HG03565 (cell line): Measurements from ENCODE around the gene ANKFY1.
"Not testable (repeated sequence)": the region's sequence is repeated elsewhere in the genome, so short reads cannot be mapped to it uniquely, and the experiment has no call there.

Experiments used
- ATAC-seq: cut with Tn5 transposase; IDR thresholded peaks from one replicate; pipeline ENCODE4 v1.9.1; 2021; ENCODE audit warnings: mild to moderate bottlenecking, moderate library complexity; ENCODE audit not compliant: unreplicated experiment

Gene ANKFY1

DNA sequence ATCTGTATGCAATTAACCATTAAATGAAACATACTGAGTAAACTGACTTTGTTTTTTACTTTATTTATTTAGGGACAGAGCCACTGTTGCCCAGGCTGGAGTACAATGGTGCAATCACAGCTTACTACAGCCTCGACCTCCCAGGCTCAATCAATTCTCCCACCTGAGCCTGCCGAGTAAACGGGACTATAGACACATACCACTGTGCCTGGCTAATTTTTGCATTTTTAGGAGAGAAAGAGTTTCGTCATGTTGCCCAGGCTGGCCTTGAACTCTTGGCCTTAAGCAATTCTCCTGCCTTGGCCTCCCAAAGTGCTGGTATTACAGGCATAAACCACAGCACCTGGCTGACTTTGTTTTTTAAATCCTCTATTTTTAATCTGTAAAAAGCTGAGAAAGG lies 42.6 kb downstream of the ANKFY1 start:
- ATAC-seq = no peak

DNA sequence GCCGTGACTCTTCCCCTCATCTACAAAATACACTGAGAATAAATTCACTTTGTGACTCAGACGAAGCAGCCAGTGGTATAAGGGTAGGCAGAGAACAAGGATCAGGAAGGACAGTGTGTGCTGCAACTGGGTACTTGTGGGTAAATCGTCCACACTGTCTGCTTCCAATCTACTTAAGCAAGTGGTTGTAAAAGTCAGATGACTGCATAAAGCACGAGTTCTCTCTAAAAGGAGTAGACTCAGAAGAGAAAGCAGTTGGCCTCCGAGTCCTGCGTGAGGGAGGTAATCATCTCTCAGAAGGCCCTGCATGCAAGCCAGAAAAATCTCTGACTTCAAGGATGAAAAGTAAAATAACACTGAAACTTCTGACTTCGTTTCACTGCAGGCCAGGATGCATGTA lies 43.1 kb downstream of the ANKFY1 start:
- ATAC-seq = no peak

DNA sequence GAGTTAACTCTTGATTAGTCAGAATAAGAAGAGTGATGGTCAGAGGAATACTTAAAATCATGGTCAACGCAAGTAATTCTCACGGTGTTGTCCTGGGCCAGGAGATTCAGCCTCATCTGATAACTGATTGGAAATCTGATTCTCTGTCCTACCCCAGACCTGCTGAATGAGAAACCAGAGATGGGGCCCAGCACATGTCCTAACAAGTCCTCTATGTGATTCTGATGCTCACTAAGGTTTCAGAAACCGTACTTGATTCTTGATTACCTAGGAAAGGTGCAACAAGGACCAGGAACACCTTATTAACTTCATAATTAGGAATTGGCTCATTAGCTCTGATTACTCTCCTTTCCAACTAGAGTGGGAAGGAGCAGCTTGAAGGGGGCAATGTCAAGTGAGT lies 44.5 kb downstream of the ANKFY1 start:
- ATAC-seq = no peak

DNA sequence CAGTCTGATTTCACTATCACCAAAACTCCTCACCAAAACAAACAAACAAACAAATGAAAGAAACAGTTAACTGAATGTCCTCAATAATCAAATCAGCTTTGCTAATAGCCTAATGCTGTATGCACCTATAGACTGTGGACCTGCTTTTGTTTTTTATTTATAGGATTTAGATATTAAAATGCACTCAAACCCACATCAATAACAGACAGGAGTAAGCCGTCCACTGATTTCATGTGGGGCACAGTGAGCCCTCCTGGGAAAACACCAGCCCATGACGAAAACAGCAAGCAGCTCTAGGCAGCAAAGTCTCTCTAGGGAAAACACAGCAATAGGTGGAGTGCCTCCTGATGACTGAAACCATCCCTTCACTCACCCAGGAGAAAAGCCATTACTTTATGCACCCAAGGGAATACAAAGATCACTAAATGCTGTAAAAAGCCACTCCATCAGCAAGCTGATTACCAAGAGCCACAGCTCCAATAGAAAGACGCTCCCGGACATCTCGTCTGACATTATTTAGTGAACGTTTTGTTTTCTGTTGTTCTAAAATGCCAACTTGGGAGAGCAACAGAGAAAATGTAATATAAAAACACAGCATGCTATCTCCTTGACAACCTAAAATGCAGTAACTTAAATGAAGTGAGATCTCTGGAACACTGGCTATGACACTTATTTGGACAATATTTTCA lies 47.8 kb downstream of the ANKFY1 start:
- ATAC-seq = no peak

DNA sequence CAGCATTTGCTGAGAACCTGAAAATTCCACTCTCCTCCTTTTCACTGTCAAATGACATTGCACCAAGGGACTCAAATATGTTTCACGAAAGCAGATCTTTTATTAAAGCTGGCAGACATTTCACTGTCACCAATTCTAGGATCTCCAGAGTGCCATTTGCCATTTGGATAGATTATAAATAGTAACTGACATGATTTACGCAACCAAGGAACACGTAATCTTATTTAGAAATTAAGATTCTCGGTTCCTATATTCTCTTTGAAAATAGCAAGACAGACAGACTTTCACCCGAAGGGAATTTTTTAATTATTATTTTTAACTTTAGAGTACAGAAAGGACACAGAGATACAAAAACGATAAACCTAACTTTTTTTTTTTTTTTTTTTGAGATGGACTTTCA lies 49.6 kb downstream of the ANKFY1 start:
- ATAC-seq = no peak

DNA sequence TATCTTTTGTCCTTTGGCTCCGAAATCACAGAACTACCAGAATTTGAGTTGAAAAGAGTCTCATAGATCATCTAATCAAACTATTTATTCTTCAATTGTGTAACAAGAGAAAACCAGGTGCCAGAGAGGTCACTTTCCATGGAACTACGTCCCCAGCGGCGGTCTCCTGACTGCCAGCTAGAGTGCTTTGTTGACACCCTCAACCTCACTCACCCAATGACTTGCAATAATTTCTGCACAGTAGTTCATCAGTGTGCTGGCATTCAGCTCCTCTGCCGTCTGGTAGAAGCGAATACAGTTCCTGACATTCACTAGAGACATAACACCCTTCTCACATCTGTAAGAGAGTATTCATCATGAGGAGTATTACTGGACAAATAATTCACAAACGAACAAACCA lies 54.2 kb downstream of the ANKFY1 start:
- no peak for ATAC-seq

DNA sequence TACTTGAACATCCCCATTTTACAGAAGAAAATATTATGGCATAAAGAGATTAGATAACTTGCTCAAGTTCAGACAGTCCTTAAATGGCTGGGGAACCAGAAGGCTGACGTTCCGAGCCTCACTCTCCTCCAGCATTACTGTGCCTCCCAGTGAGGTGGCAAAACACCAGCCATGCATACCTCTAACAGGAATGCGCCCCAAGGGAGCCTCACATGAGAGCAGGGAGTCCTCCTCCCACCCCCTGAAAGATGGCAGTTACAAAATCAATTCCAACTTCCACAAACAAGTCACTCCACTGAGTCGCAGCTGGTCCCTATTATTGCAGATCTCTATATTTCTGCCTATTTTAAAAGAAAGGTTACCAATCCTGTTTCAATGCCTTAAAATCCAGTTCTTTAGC lies 55.5 kb downstream of the ANKFY1 start:
- ATAC-seq = no peak

DNA sequence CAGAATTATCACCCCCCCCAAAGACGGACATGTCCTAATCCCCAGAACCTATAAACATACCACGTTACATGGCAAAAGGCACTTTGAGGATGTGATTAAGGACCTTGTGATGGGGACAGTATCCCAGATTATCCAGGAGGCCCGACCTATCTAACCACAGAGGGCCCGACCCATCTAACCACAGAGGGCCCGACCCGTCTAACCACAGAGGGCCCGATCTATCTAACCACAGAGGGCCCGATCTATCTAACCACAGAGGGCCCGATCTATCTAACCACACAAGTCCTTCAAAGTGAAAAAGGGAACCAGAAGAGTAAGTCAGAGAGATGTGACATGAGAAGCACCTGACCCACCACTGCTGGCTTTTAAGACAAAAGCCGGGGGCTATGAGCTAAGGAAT lies 56.8 kb downstream of the ANKFY1 start:
- no peak for ATAC-seq

DNA sequence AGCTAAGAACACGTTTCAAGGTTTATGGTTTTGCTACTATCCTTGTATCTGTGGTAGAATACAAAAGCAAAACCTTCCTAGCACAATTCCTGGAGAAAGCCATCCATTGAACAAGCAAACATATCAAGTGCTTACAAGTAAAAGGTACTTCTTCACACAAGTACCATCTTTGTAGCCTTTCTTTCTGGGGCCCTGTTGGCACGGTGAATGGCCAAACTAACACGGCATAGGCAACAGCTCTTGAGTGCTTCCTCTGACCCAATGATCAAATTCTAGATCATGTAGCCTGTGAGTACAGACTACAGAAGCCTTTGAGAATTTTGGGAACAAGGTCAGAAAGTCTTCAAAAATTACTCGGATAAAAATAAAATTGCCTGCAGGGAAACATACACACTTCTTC lies 57.9 kb downstream of the ANKFY1 start:
- ATAC-seq = no peak

DNA sequence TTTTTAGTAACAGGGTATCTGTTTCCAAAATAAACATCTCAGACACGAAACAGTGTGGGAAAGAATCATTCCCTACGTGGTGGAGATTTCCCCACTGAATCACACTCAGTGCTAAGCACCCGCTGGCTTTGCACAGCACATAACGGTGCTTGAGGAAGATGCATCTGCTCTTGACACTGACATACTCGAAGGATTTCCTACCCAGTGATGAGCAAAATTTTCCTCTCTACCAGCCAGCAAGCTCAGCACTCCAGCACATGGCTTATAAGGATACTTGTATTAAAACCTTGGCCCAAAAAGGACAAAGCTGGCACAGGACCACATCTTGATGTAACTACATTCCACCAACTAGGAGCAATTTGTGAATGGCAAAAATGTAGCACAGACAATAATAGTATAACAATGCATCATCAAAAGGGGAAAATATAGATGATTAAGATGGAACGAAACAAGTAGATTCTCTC lies 59.0 kb downstream of the ANKFY1 start:
- no peak for ATAC-seq

DNA sequence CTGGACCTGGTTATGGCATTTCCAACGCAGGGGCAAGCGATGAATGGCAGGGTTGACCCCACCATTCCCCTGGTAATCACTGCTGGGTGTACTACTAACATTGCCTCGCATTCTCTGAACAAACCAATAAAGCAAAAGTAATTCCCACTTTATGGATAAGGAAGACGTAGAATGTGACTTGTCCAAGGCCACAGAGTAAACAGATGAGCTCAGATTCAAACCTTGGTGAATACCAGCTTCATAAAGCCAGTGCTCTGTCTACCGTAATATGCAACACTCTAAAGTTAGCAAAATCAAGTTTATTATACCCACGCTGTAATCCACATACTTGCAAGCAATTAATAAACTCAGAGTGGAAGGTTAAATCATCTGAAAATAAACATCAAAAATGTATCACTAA lies 59.6 kb downstream of the ANKFY1 start:
- no peak for ATAC-seq

DNA sequence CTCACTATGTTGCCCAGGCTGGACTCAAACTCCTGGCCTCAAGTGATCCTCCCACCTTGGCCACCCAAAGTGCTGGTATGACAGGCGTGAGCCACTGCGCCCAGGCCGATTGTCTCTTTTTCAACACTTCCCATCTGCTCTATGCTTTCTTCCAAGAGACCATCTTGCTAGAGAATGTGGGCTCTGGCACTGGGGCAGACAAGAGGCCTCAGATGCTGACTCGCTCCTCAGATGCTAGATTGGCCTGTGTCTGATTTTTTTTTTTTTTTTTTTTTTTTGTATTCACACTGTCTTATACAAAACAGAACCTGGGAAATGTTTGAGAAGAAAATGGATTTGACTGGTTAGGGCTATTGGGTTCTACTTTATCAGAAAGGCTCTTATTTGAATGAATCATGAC lies 62.6 kb downstream of the ANKFY1 start:
- no peak for ATAC-seq

DNA sequence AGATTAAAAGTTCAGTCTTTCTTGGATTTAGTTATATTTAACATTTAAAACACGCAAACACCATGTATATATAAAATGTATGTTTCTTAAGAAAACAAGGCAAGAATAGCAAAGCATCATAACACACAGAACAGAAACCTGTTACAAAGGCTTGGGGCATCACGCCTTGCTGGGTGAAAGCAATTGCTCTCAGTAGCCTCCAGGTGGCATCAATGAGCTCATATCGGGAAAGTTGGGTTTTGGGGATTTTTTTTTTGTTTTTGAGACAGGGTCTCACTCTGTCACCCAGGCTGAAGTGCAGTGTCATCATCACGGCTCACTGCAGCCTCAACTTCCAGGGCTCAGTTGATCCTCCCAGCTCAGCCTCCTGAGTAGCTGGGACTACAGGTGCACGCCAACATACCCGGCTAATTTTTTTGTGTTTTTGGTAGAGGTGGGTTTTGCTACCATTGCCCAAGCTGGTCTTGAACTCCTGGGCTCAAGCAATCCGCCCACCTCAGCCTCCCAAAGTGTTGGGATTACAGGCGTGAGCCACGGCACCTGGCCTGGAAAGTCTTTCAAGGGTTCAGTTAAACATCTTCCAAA lies 63.9 kb downstream of the ANKFY1 start:
- ATAC-seq = no peak

DNA sequence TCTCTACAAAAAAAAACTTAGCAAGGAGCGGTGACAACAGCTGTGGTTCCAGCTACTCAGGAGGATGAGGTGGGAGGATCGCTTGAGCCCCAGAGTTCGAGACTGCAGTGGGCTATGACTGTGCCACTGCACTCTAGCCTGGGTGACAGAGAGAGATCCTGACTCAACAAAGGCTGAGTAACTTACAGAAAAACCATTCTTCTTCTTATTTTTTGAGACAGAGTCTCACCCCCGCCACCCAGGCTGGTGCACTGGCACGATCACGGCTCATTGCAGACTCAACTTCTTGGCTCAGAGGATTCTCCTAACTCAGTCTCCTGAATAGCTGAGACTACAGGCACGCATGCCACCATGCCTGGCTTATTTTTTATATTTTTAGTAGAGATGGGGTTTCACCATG lies 64.8 kb downstream of the ANKFY1 start:
- no peak for ATAC-seq

DNA sequence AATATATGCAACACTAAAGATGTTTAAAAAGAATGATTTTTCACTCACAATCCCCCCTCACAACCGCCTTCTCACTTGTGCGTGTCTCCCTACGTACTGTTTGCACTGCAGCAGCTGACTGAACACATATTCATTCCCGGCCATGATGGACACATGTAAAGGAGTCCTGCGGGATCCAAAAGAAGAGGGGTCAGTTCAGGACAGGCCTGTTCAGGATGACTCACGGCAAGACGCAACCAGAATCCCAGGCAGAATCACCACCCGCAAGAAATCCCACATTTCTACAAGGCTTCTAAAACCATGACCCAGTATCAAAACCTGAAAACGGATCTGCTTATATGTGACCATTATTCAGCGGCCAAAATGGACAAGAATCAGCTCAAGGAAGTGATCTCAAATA lies 68.5 kb downstream of the ANKFY1 start:
- no peak for ATAC-seq

DNA sequence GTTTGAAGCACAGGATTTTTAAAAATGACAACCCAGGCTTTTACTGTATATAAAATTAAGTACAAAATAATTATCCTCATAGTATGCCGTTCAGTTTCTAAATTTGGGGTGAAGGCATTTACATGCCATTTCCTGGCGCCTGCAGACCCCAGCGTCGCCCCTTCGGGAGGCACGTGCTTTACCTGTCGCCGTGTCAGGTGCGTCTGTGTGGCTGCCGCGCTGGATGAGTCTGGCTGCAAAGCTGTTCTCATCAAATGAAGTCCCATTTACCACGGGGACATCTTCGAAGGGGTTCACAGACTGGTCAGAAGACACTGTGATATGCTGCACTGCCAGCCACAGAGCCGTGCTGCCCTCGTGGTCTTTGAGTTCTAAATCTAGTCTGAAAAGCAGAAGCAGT lies 69.0 kb downstream of the ANKFY1 start:
- no peak for ATAC-seq

DNA sequence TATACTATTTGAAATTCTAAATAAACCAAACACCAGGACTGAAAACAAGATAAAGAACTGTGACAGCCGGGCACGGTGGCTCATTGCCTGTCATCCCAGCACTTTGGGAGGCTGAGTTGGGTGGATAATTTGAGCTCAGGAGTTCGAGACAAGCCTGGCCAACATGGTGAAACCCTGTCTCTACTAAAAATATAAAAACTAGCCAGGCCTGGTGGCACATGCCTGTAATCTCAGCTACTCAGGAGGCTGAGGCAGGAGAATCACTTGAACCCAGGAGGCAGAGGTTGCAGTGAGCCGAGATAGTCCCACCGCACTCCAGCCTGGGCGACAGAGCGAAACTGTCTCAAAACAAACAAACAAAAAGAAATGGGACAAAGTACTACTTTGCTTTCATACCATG lies 73.0 kb downstream of the ANKFY1 start:
- ATAC-seq = not testable (repeated sequence)

DNA sequence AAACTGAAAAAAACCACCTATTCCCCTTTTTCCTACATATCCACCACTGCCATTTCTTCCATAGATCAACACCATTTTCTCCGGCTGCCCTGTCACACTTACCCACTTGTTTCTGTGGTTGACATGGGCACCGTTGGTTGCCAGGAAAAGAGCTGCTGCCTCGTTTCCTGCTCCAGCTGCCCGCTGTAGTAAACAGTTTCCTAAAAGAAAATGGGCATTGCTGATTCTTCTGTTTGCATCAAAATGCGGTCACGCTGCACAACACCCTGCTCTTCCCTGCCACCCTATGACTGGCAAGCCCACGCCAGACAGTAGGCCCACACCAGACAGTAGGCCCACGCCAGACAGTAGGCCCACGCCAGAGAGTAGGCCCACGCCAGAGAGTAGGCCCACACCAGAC lies 74.5 kb downstream of the ANKFY1 start:
- no peak for ATAC-seq

DNA sequence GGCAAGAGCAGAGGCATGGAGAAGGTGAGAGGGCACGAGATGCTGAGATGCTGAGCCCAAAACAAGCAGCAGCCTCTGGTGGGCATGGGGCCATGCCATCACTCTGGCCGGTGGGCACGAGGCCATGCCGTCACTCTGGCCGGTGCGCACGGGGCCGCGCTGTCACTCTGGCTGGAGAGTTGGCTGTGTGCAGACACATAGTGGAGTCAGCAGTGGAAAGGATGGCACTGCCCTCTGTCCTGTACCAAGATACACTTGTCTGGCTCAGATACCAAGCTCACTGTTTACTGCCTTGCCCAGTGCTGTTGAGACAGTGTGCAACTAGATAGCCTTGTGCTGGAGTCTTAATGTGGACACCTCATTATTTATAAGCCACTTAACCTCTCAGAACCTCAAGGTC lies 75.7 kb downstream of the ANKFY1 start:
- no peak for ATAC-seq

DNA sequence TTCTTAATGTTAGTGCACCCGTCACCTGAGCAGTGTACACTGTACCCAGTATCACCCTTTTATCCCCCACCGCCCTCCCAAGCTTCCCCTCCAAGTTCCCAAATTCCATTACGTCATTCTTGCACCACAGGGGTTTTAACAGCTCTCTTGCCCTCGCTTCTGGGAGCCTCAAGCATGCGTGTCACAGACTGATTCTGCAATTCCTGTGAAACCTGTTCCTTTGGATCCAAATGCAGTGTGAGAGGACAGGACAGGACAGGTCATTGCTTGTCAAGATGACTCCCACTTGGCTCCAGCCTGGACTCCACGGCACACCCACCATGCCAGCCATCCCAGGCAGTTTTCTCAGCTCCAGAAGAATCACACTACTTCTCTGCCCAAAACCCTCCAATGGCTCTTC lies 76.7 kb downstream of the ANKFY1 start:
- ATAC-seq = no peak

DNA sequence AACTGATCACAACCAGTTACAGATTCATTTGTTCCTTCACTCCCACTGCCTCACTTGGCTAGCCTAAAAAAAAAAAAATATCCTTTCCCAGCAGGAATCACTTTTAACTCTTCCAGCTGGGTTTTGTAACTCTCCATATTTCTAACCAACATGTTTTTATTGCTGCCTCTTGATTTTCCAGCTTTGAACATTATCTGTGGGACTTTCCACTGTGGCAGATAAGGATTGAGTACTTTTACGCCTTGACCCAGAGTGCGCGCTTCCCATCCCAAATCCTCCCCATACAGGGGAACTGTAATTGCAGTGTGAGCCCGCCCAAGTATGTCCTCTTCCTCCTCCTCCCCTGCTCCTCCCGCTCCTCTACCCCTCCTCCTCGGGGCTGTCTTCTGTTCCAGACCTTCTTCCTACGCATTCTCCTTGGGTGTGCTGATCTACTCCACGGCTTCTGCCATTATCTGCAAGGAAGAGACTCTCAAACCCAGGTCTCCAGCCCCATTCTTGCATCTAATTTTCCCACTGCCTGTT lies 77.4 kb downstream of the ANKFY1 start:
- no peak for ATAC-seq

DNA sequence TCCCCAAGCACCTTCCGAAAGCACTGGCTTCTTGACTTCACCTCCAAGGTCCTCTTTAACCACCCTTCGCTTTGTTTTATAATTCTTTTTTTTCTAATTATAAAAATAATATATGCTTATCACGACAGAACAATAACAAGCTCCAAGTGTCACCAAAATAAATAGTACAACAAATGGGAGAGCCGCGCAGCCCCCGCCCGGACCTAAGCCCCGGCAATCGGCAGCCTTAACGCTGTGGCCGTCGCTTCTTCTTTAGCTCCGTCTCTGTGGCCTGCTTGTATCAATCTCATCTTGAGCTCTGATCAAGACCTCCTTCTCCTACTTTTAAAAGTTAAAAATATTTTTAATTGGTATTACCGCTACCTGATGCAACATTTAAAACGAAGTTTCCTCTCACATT lies 78.1 kb downstream of the ANKFY1 start:
- ATAC-seq = no peak

DNA sequence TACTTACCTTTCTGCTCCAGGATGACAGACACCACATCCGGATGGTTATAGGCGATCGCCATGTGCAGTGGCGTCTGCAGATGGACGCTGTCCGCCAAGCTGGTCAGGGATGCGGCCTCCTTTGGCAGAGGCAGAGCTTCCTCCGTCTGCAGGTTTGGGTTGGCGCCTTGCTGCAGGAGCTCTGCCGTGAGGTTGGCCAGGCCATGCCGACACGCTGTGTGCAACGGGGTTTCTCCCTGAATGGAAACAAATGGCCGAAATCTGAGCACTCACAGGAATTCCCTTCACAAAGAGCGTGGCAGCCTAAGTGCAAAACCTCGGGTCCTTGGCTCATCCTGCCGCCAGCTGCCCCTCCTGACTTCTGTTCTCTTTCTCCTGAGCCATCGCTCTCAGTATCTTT lies 79.0 kb downstream of the ANKFY1 start:
- ATAC-seq = no peak
